Measurements from ENCODE around the gene PTGIR.

- no peak for TF ChIP-seq CTCF (IDR thresholded peaks at IDR 0.05)
- TF ChIP-seq POLR2A (IDR thresholded peaks at IDR 0.05), result no peak
Measured at GRCh38 chr19:46637224-46637623, 12.3 kb upstream of the PTGIR start.
